ENCODE data around the gene CORO2B.

Gene CORO2B

DNA sequence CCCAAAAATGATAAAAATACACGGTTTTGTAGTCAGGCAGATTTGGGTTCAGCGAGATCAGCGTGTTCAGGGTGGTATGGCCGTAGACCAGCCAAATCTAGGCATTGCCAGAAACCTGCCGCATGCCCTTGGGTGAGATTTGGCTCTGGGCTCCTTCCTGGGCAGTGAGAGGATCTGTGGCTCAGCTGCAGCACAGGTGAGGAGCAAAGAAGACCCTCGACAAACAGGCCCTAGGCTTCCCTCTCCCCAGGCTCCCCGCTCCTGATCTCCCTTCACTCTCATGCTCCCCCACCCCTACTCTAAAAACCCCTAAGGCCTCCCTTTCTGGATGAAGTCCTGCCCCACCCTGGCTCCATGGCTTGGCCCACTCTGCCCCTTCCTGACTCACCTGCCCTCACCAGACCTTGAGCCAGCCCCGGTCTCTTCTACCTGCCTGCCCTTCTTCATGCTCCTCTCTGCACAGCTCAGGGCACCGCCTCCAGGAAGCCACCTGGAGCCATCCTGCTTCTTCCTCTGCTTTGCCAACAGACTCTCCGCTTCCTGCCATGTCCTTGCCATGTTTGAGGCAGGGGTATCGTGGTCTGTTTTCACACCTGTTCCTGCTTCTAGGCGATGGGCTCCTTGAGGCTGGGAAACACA lies 88.1 kb downstream of the CORO2B start:
- H3K36me3 ChIP-seq, result no peaks in the 10 kb centered on the region
- TF ChIP-seq, protein P1, sequence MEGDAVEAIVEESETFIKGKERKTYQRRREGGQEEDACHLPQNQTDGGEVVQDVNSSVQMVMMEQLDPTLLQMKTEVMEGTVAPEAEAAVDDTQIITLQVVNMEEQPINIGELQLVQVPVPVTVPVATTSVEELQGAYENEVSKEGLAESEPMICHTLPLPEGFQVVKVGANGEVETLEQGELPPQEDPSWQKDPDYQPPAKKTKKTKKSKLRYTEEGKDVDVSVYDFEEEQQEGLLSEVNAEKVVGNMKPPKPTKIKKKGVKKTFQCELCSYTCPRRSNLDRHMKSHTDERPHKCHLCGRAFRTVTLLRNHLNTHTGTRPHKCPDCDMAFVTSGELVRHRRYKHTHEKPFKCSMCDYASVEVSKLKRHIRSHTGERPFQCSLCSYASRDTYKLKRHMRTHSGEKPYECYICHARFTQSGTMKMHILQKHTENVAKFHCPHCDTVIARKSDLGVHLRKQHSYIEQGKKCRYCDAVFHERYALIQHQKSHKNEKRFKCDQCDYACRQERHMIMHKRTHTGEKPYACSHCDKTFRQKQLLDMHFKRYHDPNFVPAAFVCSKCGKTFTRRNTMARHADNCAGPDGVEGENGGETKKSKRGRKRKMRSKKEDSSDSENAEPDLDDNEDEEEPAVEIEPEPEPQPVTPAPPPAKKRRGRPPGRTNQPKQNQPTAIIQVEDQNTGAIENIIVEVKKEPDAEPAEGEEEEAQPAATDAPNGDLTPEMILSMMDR (IDR thresholded peaks at IDR 0.05), result no peak
- H3K4me1 ChIP-seq (ENCODE audit: control insufficient read depth in 1 of 2, insufficient read depth in 1 of 2, low read depth in 1 of 2, low read length in 1 of 2), result peaks cover 32 to 36% of the 10 kb centered on the region in 2 experiments
- H3K9me3 ChIP-seq, result no peaks in the 10 kb centered on the region
- H3K4me3 ChIP-seq (ENCODE audit: low read depth in 1 of 2, low read length in 1 of 2), result no peak overlapping the region
- H3K27ac ChIP-seq, result no peak overlapping the region
- no peaks in the 10 kb centered on the region for H3K27me3 ChIP-seq

DNA sequence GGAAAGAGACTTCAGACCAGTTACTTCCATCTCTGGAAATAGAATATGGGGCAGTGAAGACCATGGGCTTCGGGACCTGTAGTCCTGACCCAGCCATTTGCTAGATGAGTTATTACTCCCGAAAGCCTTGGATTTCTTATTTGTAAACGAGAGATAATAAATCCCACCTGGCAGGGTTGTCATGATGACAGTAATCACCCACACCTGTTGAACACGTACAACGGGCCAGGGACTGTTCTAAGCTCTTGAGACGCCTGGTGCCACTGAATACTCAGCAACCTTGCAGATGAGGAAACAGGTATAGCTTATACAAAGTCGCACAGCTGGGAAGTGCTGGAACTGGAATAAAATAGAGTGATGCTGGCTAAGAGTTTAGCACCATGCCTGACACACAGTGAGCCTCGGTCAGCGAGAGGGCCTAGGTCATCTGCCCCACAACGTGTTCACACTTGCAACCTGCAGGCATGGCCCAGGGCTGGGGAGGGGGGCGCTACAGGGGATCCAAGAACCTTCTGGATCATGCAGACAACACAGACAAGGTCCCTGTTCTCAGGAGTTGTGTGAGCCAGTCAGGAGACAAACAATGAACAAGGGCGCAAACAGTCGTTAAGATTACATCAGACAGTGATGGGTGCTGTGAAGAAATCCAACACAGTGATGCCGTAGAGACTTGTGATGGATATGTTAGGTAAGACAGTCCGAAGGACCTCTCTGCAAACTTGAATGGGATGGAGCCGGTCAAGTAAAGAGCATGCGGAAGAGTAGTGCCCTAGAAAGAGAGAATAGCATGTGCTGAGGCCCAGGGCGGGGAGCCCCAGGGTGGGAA lies 89.2 kb downstream of the CORO2B start:
- Histone ChIP-seq H3K27me3 (no peaks in the 10 kb centered on the region), H3K27ac (no peak overlapping the region), H3K4me3 (ENCODE audit: low read depth in 1 of 2, low read length in 1 of 2) (no peak overlapping the region), H3K36me3 (no peaks in the 10 kb centered on the region), H3K9me3 (no peaks in the 10 kb centered on the region), H3K4me1 (ENCODE audit: control insufficient read depth in 1 of 2, insufficient read depth in 1 of 2, low read depth in 1 of 2, low read length in 1 of 2) (peaks cover 36 to 38% of the 10 kb centered on the region in 2 experiments)
- TF ChIP-seq, protein P1 (IDR thresholded peaks at IDR 0.05), result no peak

DNA sequence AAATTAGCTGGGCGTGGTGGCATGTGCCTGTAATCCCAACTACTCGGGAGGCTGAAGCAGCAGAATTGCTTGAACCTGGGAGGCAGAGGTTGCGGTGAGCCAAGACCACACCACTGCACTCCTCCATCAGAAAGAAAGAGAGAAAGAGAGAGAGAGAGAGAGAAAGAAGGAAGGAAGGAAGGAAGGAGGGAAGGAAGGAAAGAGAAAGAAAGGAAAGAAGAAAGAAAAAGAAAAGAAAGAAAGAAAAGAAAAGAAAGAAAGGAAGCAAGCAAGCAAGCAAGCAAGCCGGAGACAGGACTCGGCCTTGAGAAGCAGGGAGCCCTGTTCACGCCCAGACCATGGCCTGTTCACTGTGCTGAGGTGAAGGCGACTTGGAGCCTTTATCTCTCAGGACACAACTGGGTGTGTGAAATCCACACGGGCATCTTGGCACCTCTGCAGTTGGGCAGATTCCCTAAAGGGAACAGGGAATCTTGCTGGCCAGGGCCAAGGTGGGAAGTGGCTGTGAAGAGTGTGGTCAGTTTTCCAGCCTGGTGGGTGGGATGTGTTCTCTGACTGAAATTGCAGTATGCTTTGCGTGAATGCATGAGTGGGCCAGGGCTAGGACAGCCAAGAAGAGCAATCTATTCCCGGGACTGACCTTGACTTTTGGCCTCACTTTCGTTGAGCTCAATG lies 90.3 kb downstream of the CORO2B start:
- H3K4me3 ChIP-seq (ENCODE audit: low read depth in 1 of 2, low read length in 1 of 2), result no peak overlapping the region
- H3K4me1 ChIP-seq (ENCODE audit: control insufficient read depth in 1 of 2, insufficient read depth in 1 of 2, low read depth in 1 of 2, low read length in 1 of 2), result peaks cover 41 to 42% of the 10 kb centered on the region in 2 experiments
- no peaks in the 10 kb centered on the region for H3K9me3 ChIP-seq
- no peak overlapping the region for H3K27ac ChIP-seq
- H3K27me3 ChIP-seq, result no peaks in the 10 kb centered on the region
- TF ChIP-seq, protein P1 (IDR thresholded peaks at IDR 0.05), result no peak
- no peaks in the 10 kb centered on the region for H3K36me3 ChIP-seq

DNA sequence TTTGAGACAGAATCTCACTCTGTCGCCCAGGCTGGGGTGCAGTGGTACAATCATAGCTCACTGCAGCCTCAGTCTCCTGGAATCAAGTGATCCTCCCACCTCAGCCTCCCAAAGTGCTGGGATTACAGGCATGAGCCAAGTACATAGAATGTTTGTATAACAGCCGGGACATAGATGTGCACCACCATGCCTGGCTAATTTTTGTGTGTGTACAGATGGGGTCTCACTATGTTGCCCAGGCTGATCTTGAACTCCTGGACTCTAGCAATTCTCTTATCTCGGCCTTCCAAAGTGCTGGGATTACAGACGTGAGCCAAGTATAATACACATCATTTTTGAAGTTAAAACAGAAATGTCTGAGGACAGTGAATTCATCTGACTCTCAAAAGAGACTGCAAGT lies 93.5 kb downstream of the CORO2B start:
- Histone ChIP-seq H3K27ac (no peak overlapping the region), H3K27me3 (no peaks in the 10 kb centered on the region), H3K9me3 (no peaks in the 10 kb centered on the region), H3K4me1 (ENCODE audit: control insufficient read depth in 1 of 2, insufficient read depth in 1 of 2, low read depth in 1 of 2, low read length in 1 of 2) (peaks cover 54% of the 10 kb centered on the region in 2 experiments), H3K36me3 (no peaks in the 10 kb centered on the region), H3K4me3 (ENCODE audit: low read depth in 1 of 2, low read length in 1 of 2) (no peak overlapping the region)
- TF ChIP-seq, protein P1 (IDR thresholded peaks at IDR 0.05), result no peak

DNA sequence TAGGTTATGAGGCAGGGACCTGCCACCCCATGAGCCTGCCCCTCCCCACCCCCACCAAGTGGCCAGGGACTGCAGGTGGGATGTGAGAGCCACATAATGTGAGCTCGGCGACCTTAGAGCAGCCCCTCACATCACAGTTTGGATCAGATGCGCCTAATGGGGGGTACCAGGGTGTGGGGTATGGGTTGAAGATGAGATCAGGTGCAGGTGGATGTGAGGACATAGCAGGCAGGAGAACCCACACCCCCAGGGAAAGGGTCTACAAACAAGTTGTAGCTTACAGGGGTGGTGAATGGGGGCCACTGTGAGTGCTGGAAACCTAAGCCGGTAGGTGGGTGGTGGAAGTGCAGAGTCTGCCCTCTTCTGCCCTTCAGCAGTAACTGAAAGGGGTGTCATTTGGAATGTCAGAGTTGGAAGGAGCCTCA lies 94.0 kb downstream of the CORO2B start:
- TF ChIP-seq, protein P1 (IDR thresholded peaks at IDR 0.05), result no peak
- H3K4me3 ChIP-seq (ENCODE audit: low read depth in 1 of 2, low read length in 1 of 2), result no peak overlapping the region
- H3K9me3 ChIP-seq, result no peaks in the 10 kb centered on the region
- H3K36me3 ChIP-seq, result no peaks in the 10 kb centered on the region
- H3K27ac ChIP-seq, result no peak overlapping the region
- H3K4me1 ChIP-seq (ENCODE audit: control insufficient read depth in 1 of 2, insufficient read depth in 1 of 2, low read depth in 1 of 2, low read length in 1 of 2), result peaks cover 50% of the 10 kb centered on the region in 2 experiments
- H3K27me3 ChIP-seq, result no peaks in the 10 kb centered on the region
